K562 (cell line): ENCODE measurements around the gene CAST. TPM values are rescaled to one million over a fixed set of nuclear protein-coding genes. Genes with fewer than 3 reads are reported as not detected.
A peak's percentile ranks its signal among the peaks of the same experiment; 100 is the strongest.

Experiments used
- ARID2 ChIP-seq: fragments of 450-650 bp; IDR thresholded peaks from 2 replicates; pipeline ENCODE4 v1.6.1; 2017; ENCODE audit warnings: antibody characterized with exemption, mild to moderate bottlenecking
- ARID3B ChIP-seq: fragments of 250-450 bp; sonication (Bioruptor Pico); IDR thresholded peaks from 2 replicates; pipeline ENCODE4 v1.4.0; 2020; ENCODE audit warnings: borderline replicate concordance
- BCOR ChIP-seq: fragments of 450-650 bp; IDR thresholded peaks from 2 replicates; pipeline ENCODE4 v1.6.1; 2016
- CBX1 ChIP-seq: sonication (generic); IDR thresholded peaks from 2 replicates; pipeline ENCODE4 v1.6.1; 2016; ENCODE audit warnings: antibody characterized with exemption, low read depth, mild to moderate bottlenecking
- DLX4 ChIP-seq: fragments of 250-450 bp; sonication (Bioruptor Pico); IDR thresholded peaks from 2 replicates; pipeline ENCODE4 v1.6.1; 2021; ENCODE audit warnings: mild to moderate bottlenecking
- FOS ChIP-seq: IDR thresholded peaks from 3 replicates; pipeline ENCODE4 v1.6.1; 2011; ENCODE audit not compliant: insufficient read length; ENCODE audit errors: extremely low read depth
- FOXK1 ChIP-seq: sonication (generic); formaldehyde crosslinking; IDR thresholded peaks from 2 replicates; pipeline ENCODE4 v1.8.0; 2022; ENCODE audit warnings: missing genetic modification reagents, mild to moderate bottlenecking, borderline replicate concordance
- HMBOX1 ChIP-seq: sonication (generic); IDR thresholded peaks from 2 replicates; pipeline ENCODE4 v1.6.1; 2016
- ILF3 ChIP-seq: fragments of 450-650 bp; IDR thresholded peaks from 2 replicates; pipeline ENCODE4 v1.6.1; 2018; ENCODE audit warnings: antibody characterized with exemption, mild to moderate bottlenecking, moderate library complexity, borderline replicate concordance
- KAT7 ChIP-seq: sonication (generic); formaldehyde crosslinking; IDR thresholded peaks from 2 replicates; pipeline ENCODE4 v1.8.0; 2022; ENCODE audit warnings: missing genetic modification reagents, mild to moderate bottlenecking, borderline replicate concordance
- KLF10 ChIP-seq: fragments of 250-450 bp; sonication (Bioruptor Pico); IDR thresholded peaks from 2 replicates; pipeline ENCODE4 v1.6.1; 2021; ENCODE audit warnings: matching md5 sums
- KLF16 ChIP-seq: IDR thresholded peaks from 2 replicates; pipeline ENCODE4 v1.6.1; 2016; ENCODE audit warnings: antibody characterized with exemption
- NCOA1 ChIP-seq: fragments of 450-650 bp; IDR thresholded peaks from 2 replicates; pipeline ENCODE4 v1.6.1; 2016; ENCODE audit warnings: low read depth
- NCOR1 ChIP-seq: fragments of 450-650 bp; IDR thresholded peaks from 2 replicates; pipeline ENCODE4 v1.6.1; 2016; ENCODE audit warnings: mild to moderate bottlenecking, moderate library complexity
- NFE2 ChIP-seq: IDR thresholded peaks from 2 replicates; pipeline ENCODE4 v1.6.1; 2014; ENCODE audit warnings: antibody characterized with exemption, low read depth
- NFIC ChIP-seq: fragments of 450-650 bp; IDR thresholded peaks from 2 replicates; pipeline ENCODE4 v1.6.1; 2017; ENCODE audit warnings: mild to moderate bottlenecking, inconsistent platforms
- NFYB ChIP-seq: IDR thresholded peaks from 2 replicates; pipeline ENCODE4 v1.6.1; 2011; ENCODE audit warnings: mild to moderate bottlenecking, moderate library complexity; ENCODE audit not compliant: insufficient read length; ENCODE audit errors: extremely low read depth
- PCBP1 ChIP-seq: fragments of 200-400 bp; formaldehyde crosslinking; IDR thresholded peaks from 2 replicates; pipeline ENCODE4 v1.6.1; 2018; ENCODE audit warnings: mild to moderate bottlenecking, low read depth, low read length; ENCODE audit not compliant: poor library complexity, severe bottlenecking
- PHB2 ChIP-seq: fragments of 450-650 bp; IDR thresholded peaks from 2 replicates; pipeline ENCODE4 v1.6.1; 2017; ENCODE audit warnings: low read depth
- PREB ChIP-seq: sonication (generic); formaldehyde crosslinking; IDR thresholded peaks from 2 replicates; pipeline ENCODE4 v1.8.1; 2023; ENCODE audit warnings: mild to moderate bottlenecking, missing genetic modification reagents
- RUNX1 ChIP-seq: sonication (generic); IDR thresholded peaks from 2 replicates; pipeline ENCODE4 v1.6.1; 2016; ENCODE audit warnings: antibody characterized with exemption, low read depth
- TFAM ChIP-seq: fragments of 250-450 bp; sonication (Bioruptor Pico); conservative IDR thresholded peaks from 2 replicates; pipeline ENCODE4 v1.5.0; 2021; ENCODE audit warnings: mild to moderate bottlenecking, moderate library complexity
- YBX1 ChIP-seq: fragments of 450-650 bp; IDR thresholded peaks from 2 replicates; pipeline ENCODE4 v1.7.1; 2016; ENCODE audit warnings: mild to moderate bottlenecking
- YY1 ChIP-seq, 3 experiments: IDR thresholded peaks; 2 replicates each; pipeline ENCODE4 v1.6.1; 2011; ENCODE audit warnings: low read length in 2 of 3, mild to moderate bottlenecking in 2 of 3, moderate library complexity in 2 of 3, borderline replicate concordance in 1 of 3, control low read depth in 1 of 3, low read depth in 1 of 3; ENCODE audit not compliant: insufficient read depth in 3 of 3, insufficient replicate concordance in 2 of 3, control insufficient read depth in 1 of 3, insufficient read length in 1 of 3; ENCODE audit errors: extremely low read depth in 1 of 3
- ZNF253 ChIP-seq: fragments of 250-450 bp; sonication (Bioruptor Pico); conservative IDR thresholded peaks from 2 replicates; pipeline ENCODE4 v1.6.1; 2021; ENCODE audit warnings: mild to moderate bottlenecking
- ZNF551 ChIP-seq: fragments of 250-450 bp; sonication (Bioruptor Pico); IDR thresholded peaks from 2 replicates; pipeline ENCODE4 v1.5.0; 2021; ENCODE audit warnings: mild to moderate bottlenecking, moderate library complexity
- ZNF764 ChIP-seq: fragments of 250-450 bp; sonication (Bioruptor Pico); IDR thresholded peaks from 2 replicates; pipeline ENCODE4 v1.4.0; 2020; ENCODE audit warnings: low read depth, mild to moderate bottlenecking, moderate library complexity
- polyA plus RNA-seq, 8 experiments: library from polyadenylated mRNA; depleted of rRNA in 4 of 8; stranded (reverse) in 5 of 8; unstranded in 3 of 8; fragments of >200 nt; fragmentation: Nextera tagmentation in 2 of 8; fragmentation: Illumina TruSeq in 1 of 8; extraction: Ambion mirVana in 2 of 8; extraction: Trizol in 1 of 8; gene quantifications; 2 replicates each; pipeline versions ENCODE4 v1.2.1 to v1.2.3, GENCODE V29; 2011 to 2014; ENCODE audit warnings: inconsistent platforms in 1 of 8, missing spikeins in 1 of 8
- total RNA-seq, 7 experiments: library from RNA; depleted of rRNA in 6 of 7; stranded (reverse); fragments of >200 nt in 6 of 7; fragmentation: Illumina TruSeq in 2 of 7; extraction: Trizol in 2 of 7; gene quantifications; 2 replicates each; pipeline versions ENCODE4 v1.2.1 to v1.2.3, GENCODE V29; 2011 to 2021; ENCODE audit warnings: low replicate concordance in 1 of 7

The CAST gene
- total and polyA plus RNA-seq, 9 of the 15 experiments (the other 6 are each of a cell fraction or from before 2014, with no cell fraction given) = 55.5 to 136 (median 86.1) TPM

GRCh38 chr5:96808868-96809558 lies 146.8 kb downstream of the CAST start (continued):
- no peak for TF ChIP-seq PREB (CRISPR knock-in tag)
- 0 out of 2 replicates have a peak, but pooled peaks have one; percentile 16 for TF ChIP-seq KLF10 (CRISPR knock-in tag)
- TF ChIP-seq YY1 (IDR thresholded peaks at IDR 0.05; ENCODE audit: borderline replicate concordance in 1 of 3, control insufficient read depth in 1 of 3, extremely low read depth in 1 of 3, insufficient read depth in 3 of 3, insufficient read length in 1 of 3, insufficient replicate concordance in 2 of 3, low read depth in 1 of 3, low read length in 2 of 3) = no peak
- no peak for TF ChIP-seq YBX1
- no peak for TF ChIP-seq RUNX1
- 0 out of 2 replicates have a peak, but pooled peaks have one; percentile 65 for TF ChIP-seq ZNF253
- no peak for TF ChIP-seq ZNF551 (CRISPR knock-in tag)
- TF ChIP-seq DLX4 (CRISPR knock-in tag) = peak; percentile 77
- no peak for TF ChIP-seq ARID2
- no peak for TF ChIP-seq ILF3
- no peak for TF ChIP-seq KLF16
- TF ChIP-seq ZNF764 (CRISPR knock-in tag) = no peak
- TF ChIP-seq ARID3B (CRISPR knock-in tag) = no peak
- no peak for TF ChIP-seq NFIC
- no peak for TF ChIP-seq KAT7 (CRISPR knock-in tag)
- no peak for TF ChIP-seq HMBOX1
- no peak for TF ChIP-seq CBX1
- TF ChIP-seq TFAM = no peak
- no peak for TF ChIP-seq NFYB
- TF ChIP-seq FOS = no peak
- TF ChIP-seq BCOR = no peak
- no peak for TF ChIP-seq FOXK1
- TF ChIP-seq PHB2 = no peak
- no peak for TF ChIP-seq NCOR1
- no peak for TF ChIP-seq PCBP1
- TF ChIP-seq NCOA1 = no peak
- TF ChIP-seq NFE2 = no peak
